CD4-positive, alpha-beta T cell treated with Interleukin-2 at 100 ng/mL for 4 hours (primary cell): ENCODE results near the gene CWC27.

Experiments
- DNase-seq: peaks from one replicate; pipeline ENCODE4 v3.0.0-alpha.2; 2020; ENCODE audit warnings: low spot score

The CWC27 gene

DNA sequence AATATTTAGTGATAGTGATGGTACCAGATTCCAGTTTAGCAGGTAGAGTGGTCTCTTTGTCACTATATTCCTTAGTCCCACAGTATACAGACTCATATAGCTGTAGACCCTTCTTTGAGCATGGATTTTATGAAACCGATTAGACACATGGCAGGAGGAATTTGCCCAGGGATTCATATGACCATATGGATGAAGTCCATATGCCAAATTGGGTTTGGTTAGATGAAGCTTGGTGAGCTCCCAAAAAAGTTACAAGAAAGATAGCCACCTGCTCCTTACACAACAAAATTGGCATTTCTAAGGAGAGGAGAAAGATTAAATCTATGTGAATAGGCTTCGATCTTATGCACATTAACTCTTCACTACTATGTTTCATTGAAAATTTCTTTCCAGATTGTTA is 211.4 kb downstream of the CWC27 start:
- DNase-seq, result no peak

DNA sequence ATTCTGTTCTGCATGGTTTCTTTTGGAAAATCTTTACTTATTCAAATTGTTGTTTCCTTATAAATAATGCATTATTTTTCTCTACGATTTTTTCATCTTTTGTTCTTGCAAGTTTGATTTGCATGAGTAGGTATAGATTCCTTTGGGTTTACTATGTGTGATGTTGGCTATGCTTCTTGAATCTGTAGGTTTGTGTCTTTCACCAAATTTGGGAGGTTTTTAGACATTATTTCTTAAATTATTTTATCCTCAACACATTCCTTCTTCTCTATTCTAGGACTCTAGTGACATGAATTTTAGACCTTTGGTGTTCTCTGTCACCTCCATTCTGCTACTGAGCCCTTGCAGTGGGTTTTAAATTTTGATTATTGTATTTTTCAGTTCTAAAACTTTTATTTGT is 219.0 kb downstream of the CWC27 start:
- DNase-seq, result no peak

DNA sequence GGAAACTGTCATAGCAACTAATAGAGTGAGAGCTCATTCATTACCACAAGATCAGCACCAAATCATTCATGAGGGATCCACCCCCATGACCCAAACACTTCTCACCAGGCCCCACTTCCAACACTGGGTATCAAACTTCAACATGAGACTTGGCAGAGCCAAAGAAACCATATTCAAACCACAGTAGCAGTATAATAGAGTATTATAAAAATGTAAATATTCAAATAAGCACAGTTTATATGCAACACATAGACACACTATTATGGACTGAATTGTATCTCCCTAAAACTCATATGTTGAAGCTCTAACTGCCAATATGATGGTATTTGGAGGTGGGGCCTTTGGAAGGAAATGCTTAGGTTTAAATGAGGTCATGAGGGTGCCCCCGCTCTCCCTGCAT is 240.5 kb downstream of the CWC27 start:
- no peak for DNase-seq

DNA sequence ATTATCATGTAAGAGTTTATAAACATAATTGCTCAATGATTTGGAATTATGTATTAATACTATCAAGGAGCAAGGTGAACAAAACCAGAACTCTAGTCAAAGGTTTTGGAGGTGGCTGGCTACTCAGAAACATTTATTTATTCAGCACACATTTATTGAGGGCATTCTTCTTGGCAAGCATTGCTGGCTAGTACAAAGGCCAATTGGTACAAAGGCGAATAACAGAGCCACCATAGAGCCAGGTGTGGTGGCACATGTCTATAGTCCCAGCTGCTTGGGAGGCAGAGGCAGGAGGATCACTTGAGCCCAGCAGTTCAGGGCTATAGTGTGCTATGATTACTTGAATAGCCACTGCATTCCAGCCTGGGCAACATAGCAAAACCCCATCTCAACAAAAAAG is 242.1 kb downstream of the CWC27 start:
- DNase-seq, result no peak

DNA sequence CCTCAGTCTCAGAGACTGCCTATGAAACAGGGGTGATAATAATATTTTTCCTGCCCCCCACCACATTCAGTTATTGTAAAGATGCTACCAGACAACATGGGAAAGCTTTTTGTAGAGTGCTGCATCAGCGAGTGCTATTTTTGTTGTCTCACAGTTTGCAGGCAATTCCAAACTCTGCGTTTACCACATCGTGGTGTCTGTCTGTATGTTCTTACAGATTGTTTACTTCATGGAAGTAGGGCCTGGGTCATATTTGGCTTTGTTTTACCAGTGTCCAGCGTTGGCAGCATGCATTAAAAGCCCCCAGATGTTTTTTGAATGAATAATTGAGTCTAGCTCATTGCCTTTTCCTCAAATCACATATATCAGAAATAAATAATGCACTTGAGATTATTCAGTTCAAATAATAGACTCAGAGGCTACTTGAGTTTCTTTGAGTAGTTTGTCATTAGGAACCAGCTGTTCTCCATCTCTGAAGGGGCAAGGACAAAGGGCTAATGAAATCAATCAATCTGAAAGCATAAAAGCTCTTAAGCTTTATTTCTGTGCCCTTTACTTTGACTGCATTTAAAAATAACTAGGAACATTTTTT is 243.7 kb downstream of the CWC27 start:
- no peak for DNase-seq

DNA sequence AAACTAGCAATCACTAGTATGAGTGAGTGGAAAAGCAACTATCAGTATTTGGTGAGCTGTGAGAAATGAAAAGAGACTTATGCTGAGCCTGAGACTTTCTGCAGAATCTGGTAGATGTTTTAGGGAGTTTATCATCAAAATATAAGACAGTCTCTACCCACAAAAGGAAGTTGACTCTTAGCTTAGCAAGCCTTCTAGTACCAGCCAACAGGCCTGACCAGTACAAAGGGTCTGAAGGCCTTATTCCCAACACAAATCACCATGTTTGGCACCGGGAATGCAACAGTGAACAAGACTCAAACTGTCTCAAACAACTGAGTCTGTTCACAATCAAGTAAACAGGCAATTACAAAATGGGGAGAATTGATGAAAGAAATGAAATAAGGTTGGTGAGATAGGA is 244.4 kb downstream of the CWC27 start:
- DNase-seq, result no peak

DNA sequence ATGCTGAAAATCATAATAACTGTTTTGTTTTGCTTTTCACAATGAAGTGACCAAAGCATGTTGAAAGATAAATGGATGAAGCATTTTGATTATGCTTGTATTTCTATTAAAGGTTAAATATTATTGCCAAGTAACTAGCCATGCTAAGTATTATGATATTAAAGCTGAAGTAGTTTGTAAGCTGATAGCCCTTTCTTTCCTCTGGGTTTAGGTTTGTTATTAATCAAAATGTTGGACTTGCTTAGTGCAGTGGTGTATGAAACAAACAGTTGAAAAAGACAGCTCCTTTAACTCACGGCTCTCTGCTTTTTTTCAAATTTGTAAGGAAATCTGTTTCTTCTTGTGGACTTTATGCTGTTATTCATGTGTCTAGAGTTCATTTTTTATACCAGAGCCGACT is 246.0 kb downstream of the CWC27 start:
- no peak for DNase-seq

DNA sequence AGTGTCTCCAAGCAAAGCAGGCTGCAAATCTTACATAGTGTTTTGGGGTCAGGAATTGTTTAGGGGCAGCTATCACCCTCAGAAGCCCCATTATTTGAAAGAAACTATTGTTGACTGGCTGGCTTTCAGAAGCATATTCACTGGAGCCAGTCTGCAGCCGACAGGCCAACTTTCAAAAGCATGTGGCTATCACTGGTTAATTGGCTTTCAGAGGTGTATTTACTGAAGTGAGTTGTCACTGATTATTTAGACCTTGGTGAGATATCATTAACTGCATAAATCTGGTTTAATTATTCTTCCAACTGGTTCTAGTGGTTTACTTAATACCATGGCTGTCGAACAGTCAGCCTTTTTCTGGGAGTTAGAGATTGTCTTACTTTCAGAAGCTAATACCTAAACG is 247.0 kb downstream of the CWC27 start:
- DNase-seq, result no peak

DNA sequence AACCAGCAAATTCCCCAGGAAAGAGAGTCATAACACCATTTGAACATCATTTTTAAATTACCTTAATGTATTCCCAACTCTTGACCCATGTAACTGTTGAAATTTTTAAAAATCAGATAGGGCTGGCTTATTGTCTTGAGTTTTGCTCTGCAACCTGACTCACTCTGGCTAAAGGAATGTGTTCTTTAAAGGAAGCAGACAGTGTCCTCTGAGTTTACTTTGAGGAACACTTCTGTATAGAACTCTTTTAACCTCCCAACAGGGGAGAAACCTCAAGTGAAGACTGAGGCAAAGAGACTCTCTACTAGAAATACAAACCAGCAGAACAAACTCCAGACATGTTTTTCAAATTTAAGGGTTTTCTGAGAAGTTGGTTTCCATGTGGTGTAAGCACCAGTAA is 248.9 kb downstream of the CWC27 start:
- no peak for DNase-seq

DNA sequence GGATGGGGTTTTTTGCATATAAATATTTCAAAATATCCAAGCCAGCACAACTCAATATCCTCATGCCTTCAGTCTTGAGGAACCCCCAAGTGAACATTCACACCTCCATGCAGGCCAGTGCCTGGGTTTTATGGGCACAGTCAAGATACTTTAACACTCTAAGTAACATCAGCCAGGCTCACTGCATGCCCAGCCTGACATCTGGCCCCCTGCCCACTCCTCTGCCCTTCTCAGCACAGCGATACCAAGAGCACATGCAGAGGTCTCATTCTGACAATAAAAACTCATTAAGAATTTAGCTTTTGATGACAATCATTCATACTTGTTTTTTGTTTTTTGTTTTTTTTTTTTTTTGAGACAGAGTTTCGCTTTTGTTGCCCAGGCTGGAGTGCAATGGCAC is 250.0 kb downstream of the CWC27 start:
- no peak for DNase-seq

DNA sequence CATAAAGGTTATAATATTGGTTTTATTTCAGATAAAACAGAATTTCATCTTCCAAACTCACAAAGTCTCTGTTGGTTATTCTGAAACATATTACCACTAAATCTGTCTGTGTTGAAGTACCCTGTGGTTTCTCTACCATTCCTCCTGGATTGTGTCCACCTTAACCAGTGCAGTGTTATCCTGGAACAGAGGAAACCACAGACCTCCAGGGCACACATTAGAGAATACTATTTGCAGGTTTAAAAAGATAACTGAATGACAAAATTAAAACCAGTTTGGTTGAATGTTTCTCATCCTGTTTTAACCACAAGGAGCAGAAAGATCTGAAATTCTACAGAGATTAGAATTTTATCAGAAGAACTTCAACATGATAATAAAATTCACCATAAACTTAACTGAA is 251.8 kb downstream of the CWC27 start:
- DNase-seq, result no peak

DNA sequence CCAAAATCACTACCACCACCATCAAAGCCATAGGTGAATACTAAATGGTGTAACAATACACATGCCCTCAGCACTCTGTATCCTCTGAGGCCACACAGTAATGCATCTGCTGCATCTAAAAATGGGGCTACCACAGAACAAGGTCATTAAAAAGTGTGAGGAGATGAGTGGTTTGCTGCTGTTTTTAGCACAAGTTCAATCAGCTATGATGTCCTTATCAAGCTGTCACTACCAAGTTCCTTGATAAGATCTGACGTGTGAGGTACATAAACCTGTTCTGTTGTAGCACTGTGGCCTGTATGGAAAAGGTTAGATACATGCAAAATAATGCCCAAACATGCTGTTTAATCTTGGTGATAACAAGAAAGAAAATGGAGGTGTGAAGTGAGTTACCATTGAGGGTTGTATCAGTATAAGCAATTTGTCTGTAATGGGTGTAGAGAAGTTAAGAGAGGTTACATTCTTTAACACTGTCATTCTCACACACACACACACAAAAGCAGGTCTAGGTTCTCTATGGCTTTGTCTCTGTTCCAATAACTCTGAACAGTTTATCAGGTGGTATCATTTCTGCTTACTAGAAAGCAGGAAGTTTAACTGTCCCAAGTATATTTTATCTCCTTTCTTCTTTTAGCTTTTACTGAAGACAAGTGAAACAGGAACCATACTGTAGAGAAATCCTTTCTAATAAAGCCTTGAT is 252.9 kb downstream of the CWC27 start:
- DNase-seq, result peak; percentile 15

DNA sequence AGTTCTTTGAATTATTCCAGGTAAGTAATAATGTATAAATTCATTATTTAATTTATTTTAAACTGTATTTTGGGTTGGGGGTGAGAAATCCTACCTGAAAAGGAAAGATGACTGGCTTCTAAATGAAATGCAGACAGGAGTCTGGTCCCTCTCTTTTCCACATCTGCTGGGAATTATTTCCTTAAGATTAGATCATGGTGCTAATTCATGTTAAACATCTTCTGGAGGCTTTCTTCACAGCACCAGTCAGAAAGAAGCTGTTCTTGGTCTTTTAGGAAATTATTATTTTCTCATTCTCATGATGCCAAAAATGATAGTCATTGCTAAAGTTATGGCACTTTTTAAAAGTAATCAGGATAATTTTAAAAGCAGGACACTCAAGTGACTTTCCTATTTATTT is 254.2 kb downstream of the CWC27 start:
- no peak for DNase-seq

DNA sequence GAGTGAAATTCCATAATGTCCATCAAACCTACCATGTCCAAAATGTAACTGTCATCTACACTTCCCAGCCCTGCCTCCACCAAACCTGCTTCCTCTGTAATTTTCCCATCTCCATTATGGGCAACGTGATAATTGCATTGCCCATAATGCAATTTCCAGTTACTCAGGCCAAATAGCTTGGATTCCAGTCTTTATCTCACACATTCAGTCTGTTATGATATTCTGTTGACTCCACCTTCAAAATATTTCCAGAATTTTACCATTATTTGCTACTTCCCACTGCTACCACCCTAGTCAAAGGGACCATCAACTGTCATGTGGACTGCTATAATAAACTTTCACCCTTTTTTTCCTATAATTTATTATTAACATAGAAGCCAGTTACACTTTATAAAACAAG is 256.0 kb downstream of the CWC27 start:
- DNase-seq, result no peak

DNA sequence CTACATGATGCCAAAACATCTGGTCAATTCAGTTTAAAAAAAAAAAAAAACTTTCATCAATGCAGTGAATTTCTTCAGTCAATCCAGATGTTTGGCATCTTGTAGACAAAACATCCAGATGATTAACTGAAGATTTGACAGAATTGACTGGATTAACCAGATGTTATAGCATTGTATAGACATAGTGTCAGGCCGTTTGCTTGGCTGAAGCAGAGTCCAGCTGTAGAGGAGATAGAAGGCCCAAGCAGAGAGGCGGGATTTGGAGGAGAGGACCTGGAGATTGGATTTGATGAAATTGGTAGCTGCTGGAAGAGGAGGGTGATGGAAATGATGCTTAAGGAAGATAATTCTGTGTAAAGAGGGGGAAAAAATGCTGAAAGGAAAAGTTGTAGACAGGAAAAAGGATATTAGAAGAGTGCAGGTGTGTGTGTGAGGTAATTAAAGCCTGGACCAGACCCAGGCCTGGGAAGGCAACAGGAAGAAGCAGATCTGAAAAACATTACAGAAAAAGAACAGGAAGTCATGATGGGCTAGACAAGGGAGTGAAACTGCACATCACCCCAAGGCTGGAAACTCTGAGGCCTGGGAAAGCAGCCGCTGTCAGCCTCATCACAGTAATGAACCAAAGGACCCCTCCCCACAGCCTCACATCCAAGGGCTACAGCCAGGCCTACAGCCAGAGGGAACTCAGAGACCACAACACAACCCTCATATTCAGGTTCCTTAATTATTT is 258.3 kb downstream of the CWC27 start:
- DNase-seq, result no peak

DNA sequence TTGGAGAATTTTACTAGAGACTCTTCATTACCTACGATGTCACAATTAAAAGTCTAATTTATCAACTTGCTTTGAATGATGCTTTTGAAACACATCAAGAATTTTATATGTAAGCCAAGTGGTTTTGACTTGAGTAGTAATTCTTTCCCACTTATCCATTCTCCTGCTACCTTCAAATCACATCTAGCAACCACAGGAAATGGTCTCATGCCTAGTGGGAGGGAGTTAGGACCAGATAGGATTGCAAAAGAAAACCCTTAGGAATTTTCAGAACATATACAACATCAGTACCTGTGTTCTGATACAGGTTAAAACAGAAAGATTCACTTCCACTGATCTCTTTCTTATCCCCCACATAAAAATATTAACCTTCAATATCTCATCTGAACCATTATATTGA is 260.4 kb downstream of the CWC27 start:
- DNase-seq, result no peak

DNA sequence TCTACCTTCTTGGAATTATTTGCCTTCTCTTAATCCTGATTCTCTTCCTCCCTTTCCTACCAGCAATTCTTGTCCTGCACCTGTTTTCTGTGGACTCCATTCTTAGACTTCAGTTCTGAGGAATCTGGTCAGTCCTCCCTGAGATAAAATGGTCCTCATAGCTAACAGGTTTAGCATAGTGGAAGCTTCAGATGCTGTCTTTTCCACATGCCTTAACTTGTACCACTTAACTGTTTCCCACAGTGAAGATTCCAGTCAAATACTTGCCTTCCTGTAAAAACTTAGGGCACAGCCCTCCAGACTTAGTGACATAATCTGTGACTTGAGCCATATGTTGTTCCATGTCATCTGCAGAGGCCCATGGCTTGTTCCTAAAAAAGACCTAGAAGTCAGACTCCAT is 261.3 kb downstream of the CWC27 start:
- no peak for DNase-seq

DNA sequence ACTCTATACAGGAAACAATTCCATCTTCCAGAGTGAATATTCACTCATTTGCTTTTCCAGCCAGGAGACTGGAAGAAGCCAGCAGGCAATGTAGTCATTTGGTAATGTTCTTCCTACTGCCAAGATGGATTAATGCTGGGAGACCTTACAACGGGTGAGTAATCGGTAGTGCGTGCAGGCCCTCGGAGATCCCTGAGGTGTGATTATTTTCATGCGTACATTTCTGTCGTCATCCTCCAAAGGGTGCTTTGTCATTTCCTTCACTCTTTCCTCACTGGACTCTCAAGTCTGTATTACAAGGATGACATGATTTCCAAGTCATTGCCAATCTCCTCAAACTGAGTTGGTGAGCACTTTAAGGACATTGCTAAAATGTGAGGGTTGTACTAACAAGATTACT is 263.5 kb downstream of the CWC27 start:
- no peak for DNase-seq

DNA sequence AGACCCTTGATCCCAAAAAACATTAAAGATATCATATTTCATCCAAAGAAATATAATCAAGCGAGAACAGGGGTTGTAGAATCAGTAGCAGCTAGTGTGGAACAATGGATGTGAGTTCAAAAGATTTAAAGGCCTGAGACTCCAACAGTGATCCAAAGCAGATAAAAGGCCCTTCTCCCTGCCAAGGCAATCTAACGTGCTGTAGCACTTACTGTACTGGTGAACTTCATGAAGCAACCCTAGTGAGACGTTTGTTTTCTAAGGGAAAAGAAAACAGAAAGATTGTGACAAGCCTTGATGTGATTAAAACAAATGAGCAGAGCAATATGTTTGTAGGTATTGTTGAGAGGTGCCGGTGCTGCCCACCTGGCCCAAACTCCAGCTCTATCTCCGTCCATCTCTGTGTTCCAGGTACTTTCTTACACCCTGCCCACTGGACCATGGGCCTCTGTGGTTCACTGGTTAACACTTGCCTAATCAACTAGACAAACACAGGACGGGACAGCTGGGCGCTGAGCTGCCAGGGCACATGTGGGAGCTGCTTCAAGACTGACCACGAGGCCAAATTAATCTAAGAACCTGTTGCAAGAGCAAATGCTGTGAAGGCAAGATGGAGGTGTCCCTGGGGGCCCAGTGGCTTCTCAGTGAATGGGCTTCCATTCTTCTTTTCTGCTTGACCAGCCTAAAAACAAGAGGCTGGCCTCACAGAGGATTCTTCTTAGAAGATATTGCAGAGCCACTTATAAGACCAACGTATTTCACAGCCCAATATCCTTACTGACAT is 265.5 kb downstream of the CWC27 start:
- no peak for DNase-seq

DNA sequence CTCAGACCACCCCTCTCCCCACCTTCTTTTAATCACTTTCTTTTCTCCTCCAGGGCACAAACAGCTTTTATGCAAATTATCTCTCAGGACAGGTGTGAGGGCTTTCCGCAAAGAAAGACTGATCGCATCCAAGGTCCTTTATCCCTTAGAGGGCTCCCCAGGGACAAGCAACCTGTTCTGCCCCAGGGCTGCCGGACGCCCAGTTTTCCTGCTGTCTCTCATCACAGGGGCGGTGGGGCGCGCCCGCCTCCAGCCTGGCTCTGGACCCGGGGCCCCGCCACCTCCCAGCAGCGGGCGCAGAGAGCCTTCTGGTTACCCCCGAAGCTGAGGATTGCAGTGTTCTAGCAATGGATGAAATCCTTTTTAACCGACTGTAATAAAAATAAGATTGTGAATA is 266.1 kb downstream of the CWC27 start:
- DNase-seq, result no peak

DNA sequence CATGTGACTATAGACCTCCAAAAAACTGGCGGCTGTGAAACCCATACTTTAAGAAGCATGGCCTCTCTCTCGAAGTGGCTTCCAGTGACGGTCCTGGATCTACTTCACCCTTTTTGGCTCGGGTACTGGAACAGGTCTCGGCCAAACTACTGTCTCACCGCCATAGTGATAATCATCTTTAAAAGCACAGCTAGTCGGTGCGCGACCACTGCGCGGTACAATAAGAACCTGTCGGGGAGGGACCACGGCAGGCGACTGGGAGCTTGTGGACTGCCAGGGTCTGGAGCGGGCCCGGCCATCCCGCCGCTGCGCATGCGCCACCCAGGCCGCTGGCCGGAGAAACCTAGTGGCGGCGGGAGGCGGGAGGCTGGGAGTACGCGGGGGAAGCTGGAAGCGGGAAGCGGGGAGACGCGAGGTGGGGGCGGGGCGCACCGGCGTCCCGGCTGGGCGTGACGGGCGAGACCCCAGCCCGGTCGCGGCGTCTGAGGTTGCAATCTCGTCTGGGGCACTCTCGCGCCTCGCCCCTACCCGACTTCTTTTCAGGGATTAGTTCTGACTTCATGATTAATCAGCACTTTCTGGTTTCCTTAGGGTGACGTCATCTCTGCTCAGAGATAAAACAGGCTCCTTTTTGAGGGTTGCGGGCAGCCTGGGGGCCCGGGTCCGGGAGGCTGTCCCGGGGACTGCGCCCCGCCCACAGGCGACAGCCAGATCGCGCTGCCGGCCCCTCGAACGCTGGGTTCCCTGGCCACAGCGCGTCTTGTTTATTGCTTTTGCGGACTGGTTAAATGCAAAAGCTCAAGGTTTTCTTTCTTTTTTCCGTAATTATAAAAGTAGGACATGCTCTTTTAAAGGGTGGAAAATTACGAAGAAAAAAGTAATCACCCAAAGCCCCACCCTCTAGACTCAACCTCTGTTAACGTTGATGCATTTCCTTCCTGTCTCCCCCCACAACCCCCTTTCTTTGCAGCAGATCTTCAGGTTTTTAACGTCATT is 266.8 kb downstream of the CWC27 start:
- peak; percentile 91 for DNase-seq
